GM12878 (cell line): ENCODE data around the gene MGLL. TPM values are rescaled to one million over a fixed set of nuclear protein-coding genes. Genes with fewer than 3 reads are reported as not detected.

ENCODE experiments used
- BCL11A ChIP-seq: IDR thresholded peaks from 2 replicates; pipeline ENCODE4 v1.6.1; 2011; ENCODE audit warnings: low read depth, low read length
- CBX5 ChIP-seq: sonication (generic); IDR thresholded peaks from 2 replicates; pipeline ENCODE4 v1.6.1; 2016; ENCODE audit warnings: low read depth, moderate library complexity, mild to moderate bottlenecking, inconsistent platforms
- CHD2 ChIP-seq: IDR thresholded peaks from 2 replicates; pipeline ENCODE4 v1.6.1; 2011; ENCODE audit warnings: low read depth, low read length, improper control_type of control experiment, borderline replicate concordance
- ESRRA ChIP-seq: IDR thresholded peaks from 2 replicates; pipeline ENCODE4 v1.6.1; 2012; ENCODE audit warnings: mild to moderate bottlenecking, low read length, improper control_type of control experiment
- FOXM1 ChIP-seq: IDR thresholded peaks from 2 replicates; pipeline ENCODE4 v1.6.1; 2012; ENCODE audit warnings: low read depth, mild to moderate bottlenecking, inconsistent platforms, low read length, moderate library complexity
- GATAD2B ChIP-seq: fragments of 450-650 bp; conservative IDR thresholded peaks from 2 replicates; pipeline ENCODE4 v1.6.1; 2017; ENCODE audit warnings: low read depth, mild to moderate bottlenecking, moderate library complexity
- HDGF ChIP-seq: fragments of 450-650 bp; IDR thresholded peaks from 2 replicates; pipeline ENCODE4 v1.6.1; 2016; ENCODE audit warnings: antibody characterized with exemption
- JUND ChIP-seq: IDR thresholded peaks from 2 replicates; pipeline ENCODE4 v1.6.1; 2012; ENCODE audit warnings: low read depth, mild to moderate bottlenecking, low read length, improper control_type of control experiment, moderate library complexity
- KAT2A ChIP-seq: conservative IDR thresholded peaks from 2 replicates; pipeline ENCODE4 v1.6.1; 2011; ENCODE audit warnings: low read depth, low read length; ENCODE audit not compliant: control insufficient read depth
- LARP7 ChIP-seq: fragments of 450-650 bp; IDR thresholded peaks from 2 replicates; pipeline ENCODE4 v1.6.1; 2017; ENCODE audit warnings: mild to moderate bottlenecking
- MTA2 ChIP-seq: fragments of 450-650 bp; IDR thresholded peaks from 2 replicates; pipeline ENCODE4 v1.6.1; 2016; ENCODE audit warnings: low read depth, mild to moderate bottlenecking, moderate library complexity
- MYC ChIP-seq: IDR thresholded peaks from 2 replicates; pipeline ENCODE4 v1.6.1; 2011; ENCODE audit warnings: mild to moderate bottlenecking, low read length, moderate library complexity, inconsistent platforms; ENCODE audit not compliant: insufficient read depth, insufficient replicate concordance, insufficient read length, severe bottlenecking
- NFXL1 ChIP-seq: fragments of 450-650 bp; IDR thresholded peaks from 2 replicates; pipeline ENCODE4 v1.6.1; 2017; ENCODE audit warnings: antibody characterized with exemption, mild to moderate bottlenecking, borderline replicate concordance
- NFYA ChIP-seq: IDR thresholded peaks from 2 replicates; pipeline ENCODE4 v1.6.1; 2011; ENCODE audit warnings: low read depth, mild to moderate bottlenecking, low read length, improper control_type of control experiment, borderline replicate concordance
- POLR2AphosphoS2 ChIP-seq: IDR thresholded peaks from 2 replicates; pipeline ENCODE4 v1.6.1; 2011; ENCODE audit warnings: low read depth, mild to moderate bottlenecking, low read length, improper control_type of control experiment, moderate library complexity
- RAD21 ChIP-seq: IDR thresholded peaks from 2 replicates; pipeline ENCODE4 v1.6.1; 2011; ENCODE audit warnings: mild to moderate bottlenecking, low read depth, low read length, moderate library complexity; ENCODE audit not compliant: insufficient read depth
- RAD51 ChIP-seq: fragments of 450-650 bp; IDR thresholded peaks from 2 replicates; pipeline ENCODE4 v1.6.1; 2016; ENCODE audit warnings: moderate library complexity, mild to moderate bottlenecking, inconsistent platforms
- RUNX3 ChIP-seq: IDR thresholded peaks from 2 replicates; pipeline ENCODE4 v1.6.1; 2012; ENCODE audit warnings: low read length, inconsistent platforms
- SIN3A ChIP-seq: IDR thresholded peaks from 2 replicates; pipeline ENCODE4 v1.6.1; 2012; ENCODE audit warnings: low read depth, low read length, improper control_type of control experiment
- SIX5 ChIP-seq: IDR thresholded peaks from 2 replicates; pipeline ENCODE4 v1.6.1; 2011; ENCODE audit warnings: mild to moderate bottlenecking, low read depth, low read length, moderate library complexity; ENCODE audit not compliant: severe bottlenecking
- SMARCA5 ChIP-seq: fragments of 450-650 bp; IDR thresholded peaks from 2 replicates; pipeline ENCODE4 v1.6.1; 2017; ENCODE audit warnings: mild to moderate bottlenecking
- SREBF2 ChIP-seq: IDR thresholded peaks from 2 replicates; pipeline ENCODE4 v1.6.1; 2012; ENCODE audit warnings: mild to moderate bottlenecking, low read length
- SRF ChIP-seq, 2 experiments: IDR thresholded peaks; 2 replicates each; pipeline ENCODE4 v1.6.1; 2011; ENCODE audit warnings: low read depth in 2 of 2, low read length in 2 of 2, mild to moderate bottlenecking in 1 of 2, moderate library complexity in 1 of 2
- TAF1 ChIP-seq: IDR thresholded peaks from 2 replicates; pipeline ENCODE4 v1.6.1; 2011; ENCODE audit warnings: mild to moderate bottlenecking, low read depth, low read length, borderline replicate concordance
- YBX1 ChIP-seq: fragments of 450-650 bp; IDR thresholded peaks from 2 replicates; pipeline ENCODE4 v1.6.1; 2016; ENCODE audit warnings: antibody characterized with exemption
- ZNF207 ChIP-seq: fragments of 450-650 bp; IDR thresholded peaks from 2 replicates; pipeline ENCODE4 v1.6.1; 2014; ENCODE audit warnings: antibody characterized with exemption, mild to moderate bottlenecking, borderline replicate concordance
- ZNF274 ChIP-seq: IDR thresholded peaks from one replicate; pipeline ENCODE4 v1.8.0; 2011; ENCODE audit not compliant: insufficient read length, insufficient read depth
- polyA plus RNA-seq, 11 experiments: library from polyadenylated mRNA; depleted of rRNA in 4 of 11; unstranded in 6 of 11; stranded (reverse) in 5 of 11; fragments of >200 nt; fragmentation: Nextera tagmentation in 4 of 11; fragmentation: Illumina TruSeq in 1 of 11; extraction: Ambion mirVana in 4 of 11; extraction: Trizol in 1 of 11; gene quantifications; 1 replicate in 1 of 11; 2 replicates in 10 of 11; pipeline versions ENCODE4 v1.2.1 to v1.2.3, GENCODE V29; 2011 to 2016; ENCODE audit warnings: inconsistent platforms in 2 of 11, missing spikeins in 2 of 11, low read depth in 1 of 11
- total RNA-seq, 4 experiments: library from RNA; depleted of rRNA in 3 of 4; stranded (reverse); fragments of >200 nt in 3 of 4; fragmentation: Illumina TruSeq in 1 of 4; extraction: Trizol in 1 of 4; gene quantifications; 2 replicates each; pipeline versions ENCODE4 v1.2.1 to v1.2.3, GENCODE V29; 2013 to 2021
- TF ChIP-seq, protein P1 (sequence below): IDR thresholded peaks from 2 replicates; pipeline ENCODE4 v1.6.1; 2012; ENCODE audit warnings: low read depth, low read length, improper control_type of control experiment
- TF ChIP-seq, protein P2 (sequence below): IDR thresholded peaks from 2 replicates; pipeline ENCODE4 v1.6.1; 2011; ENCODE audit warnings: borderline replicate concordance, low read depth, mild to moderate bottlenecking, moderate library complexity, mixed read lengths, low read length; ENCODE audit not compliant: insufficient read depth; ENCODE audit errors: extremely low read length

The MGLL gene
- total and polyA plus RNA-seq, 10 of the 15 experiments (the other 5 are each of a cell fraction or from before 2014, with no cell fraction given) = 44.9 to 177 (median 72.9) TPM

DNA sequence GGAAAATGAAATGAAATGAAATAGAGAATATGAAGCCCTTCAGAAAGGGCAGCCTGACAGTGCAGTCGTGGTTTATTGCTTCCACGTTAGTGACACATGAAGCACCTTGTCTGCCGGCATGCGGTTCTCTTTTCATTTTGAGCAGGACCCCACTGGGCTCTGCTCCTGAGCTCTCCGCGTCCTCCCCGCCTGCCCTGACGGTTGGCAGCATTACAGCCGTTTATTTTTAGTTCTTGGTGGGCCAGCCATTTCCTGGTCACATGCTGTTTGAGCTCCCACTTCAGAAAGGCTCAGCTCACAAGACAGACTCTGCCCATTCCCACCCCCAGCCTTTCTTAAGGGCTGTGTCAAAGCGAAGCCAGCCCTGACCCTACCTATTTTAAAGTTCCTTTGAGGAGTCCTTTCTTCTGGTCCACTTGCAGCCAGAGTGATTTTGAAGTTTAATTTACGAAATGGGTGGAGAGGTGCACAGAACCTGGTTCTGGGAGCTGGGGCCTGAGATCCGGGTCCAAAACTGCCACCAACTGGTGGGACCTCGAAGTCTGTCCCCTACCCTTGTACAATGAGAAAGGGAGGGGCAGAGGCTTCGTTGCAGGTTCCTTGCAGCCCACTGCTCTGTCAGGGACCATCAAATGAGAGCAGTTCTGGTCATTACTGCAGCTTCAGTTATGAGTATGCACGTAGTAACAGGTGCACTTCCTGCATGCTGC lies 60.1 kb downstream of the MGLL start (continued):
- TF ChIP-seq RAD21 (peak; percentile 13; the same call in 1 of the 2 replicates), TAF1 (peak; percentile 38; the same call in 1 of the 2 replicates), FOXM1 (no peak), ZNF207 (0 out of 2 replicates have a peak, but pooled peaks have one; percentile 30), MYC (no peak), SRF (IDR thresholded peaks at IDR 0.05; ENCODE audit: low read depth in 2 of 2, low read length in 2 of 2) (no peak), ZNF274 (no peak), SIN3A (no peak), NFXL1 (no peak), HDGF (0 out of 2 replicates have a peak, but pooled peaks have one; percentile 25), SIX5 (no peak), RAD51 (peak; percentile 83), POLR2AphosphoS2 (no peak), CHD2 (peak; percentile 21; the same call in 1 of the 2 replicates), LARP7 (no peak), NFYA (no peak), SREBF2 (no peak), KAT2A (no peak), GATAD2B (no peak; the same call in 1 of the 2 replicates), MTA2 (peak; percentile 56), BCL11A (peak; percentile 77), YBX1 (no peak), RUNX3 (no peak), ESRRA (no peak), CBX5 (no peak), SMARCA5 (no peak), JUND (peak; percentile 46; the same call in 1 of the 2 replicates)
- TF ChIP-seq, protein P1, sequence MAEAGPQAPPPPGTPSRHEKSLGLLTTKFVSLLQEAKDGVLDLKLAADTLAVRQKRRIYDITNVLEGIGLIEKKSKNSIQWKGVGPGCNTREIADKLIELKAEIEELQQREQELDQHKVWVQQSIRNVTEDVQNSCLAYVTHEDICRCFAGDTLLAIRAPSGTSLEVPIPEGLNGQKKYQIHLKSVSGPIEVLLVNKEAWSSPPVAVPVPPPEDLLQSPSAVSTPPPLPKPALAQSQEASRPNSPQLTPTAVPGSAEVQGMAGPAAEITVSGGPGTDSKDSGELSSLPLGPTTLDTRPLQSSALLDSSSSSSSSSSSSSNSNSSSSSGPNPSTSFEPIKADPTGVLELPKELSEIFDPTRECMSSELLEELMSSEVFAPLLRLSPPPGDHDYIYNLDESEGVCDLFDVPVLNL = no peak
- TF ChIP-seq, protein P2, sequence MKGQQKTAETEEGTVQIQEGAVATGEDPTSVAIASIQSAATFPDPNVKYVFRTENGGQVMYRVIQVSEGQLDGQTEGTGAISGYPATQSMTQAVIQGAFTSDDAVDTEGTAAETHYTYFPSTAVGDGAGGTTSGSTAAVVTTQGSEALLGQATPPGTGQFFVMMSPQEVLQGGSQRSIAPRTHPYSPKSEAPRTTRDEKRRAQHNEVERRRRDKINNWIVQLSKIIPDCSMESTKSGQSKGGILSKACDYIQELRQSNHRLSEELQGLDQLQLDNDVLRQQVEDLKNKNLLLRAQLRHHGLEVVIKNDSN = peak; percentile 40
